HG02840 (cell line): ENCODE data around the gene ARHGAP33.
"Not testable (repeated sequence)": the region's sequence is repeated elsewhere in the genome, so short reads cannot be mapped to it uniquely, and the experiment has no call there.

Experiments
- ATAC-seq: cut with Tn5 transposase; IDR thresholded peaks from one replicate; pipeline ENCODE4 v1.9.1; 2021; ENCODE audit warnings: mild to moderate bottlenecking, moderate library complexity, moderate number of reproducible peaks; ENCODE audit not compliant: unreplicated experiment, low FRiP score

The ARHGAP33 gene

DNA sequence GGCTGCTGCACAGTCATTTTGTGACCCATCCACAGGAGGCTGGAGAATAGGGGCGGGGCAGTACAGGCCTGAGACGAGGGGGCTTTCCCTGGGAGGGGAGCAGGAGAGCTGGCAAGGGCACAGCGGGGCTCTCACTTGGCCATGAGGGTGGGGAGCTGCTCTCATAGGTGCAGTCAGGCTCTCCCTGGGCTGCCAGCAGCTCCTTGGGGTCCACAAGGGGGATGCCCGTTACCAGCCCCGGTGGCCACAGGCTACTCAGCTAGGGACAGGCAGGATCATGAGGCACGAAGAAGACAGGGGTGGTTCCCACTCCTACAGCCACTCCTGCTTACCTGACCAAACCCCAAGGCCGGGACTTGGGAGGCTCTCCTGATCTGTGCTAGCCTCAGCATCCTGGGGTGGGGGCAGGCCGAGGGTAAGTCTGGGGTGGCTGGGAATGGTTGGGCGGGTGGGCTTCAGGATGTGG is 16.5 kb downstream of the ARHGAP33 start:
- no peak for ATAC-seq

DNA sequence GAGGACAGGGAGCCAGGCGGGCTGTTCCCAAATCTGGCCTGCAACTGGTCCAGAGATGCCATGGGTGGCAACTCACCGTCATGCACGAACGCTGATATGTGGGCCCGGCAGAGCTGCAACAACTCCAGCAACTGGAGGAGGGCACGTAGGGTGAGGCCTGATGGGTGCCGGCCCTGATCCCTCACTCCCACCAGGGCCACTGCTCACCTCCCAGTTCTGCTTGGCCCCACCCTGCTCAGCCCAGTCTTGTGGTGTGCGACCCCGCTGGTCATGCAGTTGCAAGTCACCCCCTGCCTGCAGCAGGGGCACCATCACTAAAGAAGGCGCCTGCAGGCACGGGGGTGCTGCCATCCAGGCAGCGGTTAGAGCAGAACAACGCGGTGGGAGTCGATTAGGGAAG is 16.9 kb downstream of the ARHGAP33 start:
- ATAC-seq = no peak

DNA sequence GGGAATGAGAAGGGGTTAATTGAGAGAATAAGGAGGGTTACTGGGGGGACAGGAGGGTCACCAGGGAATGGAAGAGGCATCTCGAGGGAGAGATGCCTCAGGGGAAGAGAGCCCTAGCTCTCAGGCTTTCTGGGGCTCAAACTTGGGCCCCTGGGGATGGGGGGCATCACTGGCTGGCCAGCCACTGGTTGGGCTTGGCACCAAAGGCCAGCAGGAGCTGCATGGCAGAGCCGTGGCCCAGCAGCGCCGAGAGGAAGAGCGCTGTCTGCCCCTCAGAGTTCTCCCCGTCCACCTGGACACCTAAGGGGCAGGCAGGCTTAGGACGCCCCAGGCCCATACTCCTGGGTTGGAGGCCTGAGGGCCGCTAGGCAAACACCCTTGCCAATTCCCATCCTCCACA is 17.5 kb downstream of the ARHGAP33 start:
- no peak for ATAC-seq

DNA sequence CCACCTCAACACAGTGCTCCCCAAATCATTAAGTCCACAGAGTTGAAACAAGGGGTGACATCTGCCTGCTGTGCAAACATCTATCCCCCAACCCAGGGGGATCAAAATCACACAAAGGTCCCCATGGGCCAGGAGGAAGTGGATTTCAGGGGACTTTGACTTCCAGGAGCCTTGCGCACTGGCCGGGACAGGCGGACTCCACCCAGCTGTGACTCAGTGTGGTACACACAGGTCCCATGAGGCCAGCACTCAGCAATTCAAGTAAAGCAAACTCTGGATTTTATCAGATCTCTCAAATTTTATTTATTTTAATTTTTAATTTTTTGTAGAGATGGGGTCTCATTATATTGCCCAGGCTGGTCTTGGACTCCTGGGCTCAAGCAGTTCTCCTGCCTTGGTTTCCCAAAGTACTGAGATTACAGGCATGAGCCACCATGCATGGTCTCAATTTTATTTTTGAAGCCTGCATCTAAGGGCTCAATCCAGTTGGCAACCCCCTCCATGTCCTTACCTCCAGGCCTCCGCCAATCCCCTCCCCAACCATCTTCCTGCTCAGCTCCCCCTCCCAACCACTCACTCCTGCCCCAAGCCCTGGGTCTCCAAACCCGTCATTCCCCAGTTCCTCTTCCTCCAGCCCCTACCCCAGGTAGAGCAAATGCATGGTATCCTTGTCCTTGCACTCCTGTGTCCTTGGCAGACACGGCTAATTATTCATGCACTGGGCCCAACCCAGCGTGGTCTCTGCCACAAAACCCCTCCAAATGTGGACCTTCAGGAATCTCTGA is 18.2 kb downstream of the ARHGAP33 start:
- no peak for ATAC-seq

DNA sequence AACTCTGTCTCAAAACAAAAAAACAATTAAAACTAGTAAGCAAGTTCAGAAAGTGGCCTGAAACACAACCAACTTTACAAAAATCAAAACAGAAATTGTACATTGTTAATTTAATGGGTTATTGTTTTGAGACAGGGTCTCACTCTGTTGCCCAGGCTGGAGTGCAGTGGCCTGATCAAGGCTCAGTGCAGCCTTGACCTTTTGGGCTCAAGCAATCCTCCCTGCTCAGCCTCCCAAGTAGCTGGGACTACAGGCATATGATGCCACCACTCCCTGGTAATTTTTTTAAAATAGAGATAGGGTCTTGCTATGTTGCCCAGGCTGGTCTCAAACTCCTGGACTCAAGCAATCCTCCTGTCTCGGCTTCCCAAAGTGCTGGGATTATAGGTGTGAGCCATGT is 20.2 kb downstream of the ARHGAP33 start:
- not testable (repeated sequence) for ATAC-seq

DNA sequence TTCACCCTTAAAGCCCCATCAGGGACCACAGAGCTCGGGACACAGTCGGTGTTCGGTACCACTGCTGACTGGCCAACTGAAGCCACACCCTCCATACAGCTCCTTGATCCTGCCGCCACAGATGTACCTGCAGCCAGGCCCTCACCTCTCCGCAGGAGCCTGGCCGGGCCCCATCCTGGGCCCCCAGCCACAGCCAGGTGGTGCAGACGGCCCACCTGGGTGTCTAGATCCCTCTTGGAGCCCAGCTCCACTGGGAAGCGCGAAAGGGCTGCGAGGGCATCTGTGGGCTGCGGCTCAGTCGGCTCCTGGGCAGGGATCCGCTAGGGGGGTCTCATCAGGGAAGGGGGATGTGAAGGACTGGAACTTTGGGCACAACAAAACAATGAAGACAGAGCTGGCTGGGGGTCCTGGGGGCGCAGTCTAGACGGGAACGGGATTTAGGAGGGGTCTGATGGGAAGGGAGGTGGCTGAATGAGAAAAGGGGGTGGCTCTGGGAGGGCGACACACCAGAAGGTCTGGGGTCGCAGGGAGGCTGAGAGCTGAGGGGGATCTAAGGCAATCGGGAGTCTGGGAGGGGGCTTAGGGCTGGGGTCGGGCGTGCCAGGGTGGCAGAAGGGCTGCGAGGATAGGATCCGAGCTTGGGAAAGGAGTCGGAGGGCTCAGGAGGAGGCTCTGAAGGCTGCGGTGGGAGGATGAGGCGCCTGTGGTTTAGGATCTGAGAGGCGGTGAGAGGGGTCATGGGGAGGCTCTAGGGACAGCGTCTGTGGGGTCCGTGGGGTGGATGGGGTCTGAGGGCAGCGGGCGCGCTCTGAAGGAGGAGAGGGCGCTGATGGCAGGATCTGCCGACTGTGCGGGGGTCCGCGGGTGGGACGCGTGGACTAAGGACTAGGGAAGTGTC is 21.5 kb downstream of the ARHGAP33 start:
- ATAC-seq = no peak

DNA sequence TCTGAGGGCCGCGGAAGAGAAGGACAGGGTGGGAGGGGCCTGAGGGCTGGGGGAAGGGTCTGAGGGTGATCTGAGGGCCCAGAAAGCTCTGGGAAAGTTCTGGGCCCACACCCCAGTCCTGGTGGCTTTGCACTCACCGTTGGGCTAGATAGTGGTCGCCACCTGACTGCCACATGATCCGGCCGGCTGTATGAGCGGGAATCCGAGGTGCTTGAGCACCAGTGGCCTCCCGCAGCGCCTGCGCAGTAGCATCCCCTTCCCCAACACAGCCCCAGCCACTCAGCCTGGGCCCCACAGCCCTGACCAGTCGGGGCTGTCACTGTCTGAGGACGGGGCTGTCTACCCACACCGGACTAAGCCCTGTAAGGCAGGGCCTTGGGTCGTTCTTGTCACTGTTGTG is 22.3 kb downstream of the ARHGAP33 start:
- ATAC-seq = no peak

DNA sequence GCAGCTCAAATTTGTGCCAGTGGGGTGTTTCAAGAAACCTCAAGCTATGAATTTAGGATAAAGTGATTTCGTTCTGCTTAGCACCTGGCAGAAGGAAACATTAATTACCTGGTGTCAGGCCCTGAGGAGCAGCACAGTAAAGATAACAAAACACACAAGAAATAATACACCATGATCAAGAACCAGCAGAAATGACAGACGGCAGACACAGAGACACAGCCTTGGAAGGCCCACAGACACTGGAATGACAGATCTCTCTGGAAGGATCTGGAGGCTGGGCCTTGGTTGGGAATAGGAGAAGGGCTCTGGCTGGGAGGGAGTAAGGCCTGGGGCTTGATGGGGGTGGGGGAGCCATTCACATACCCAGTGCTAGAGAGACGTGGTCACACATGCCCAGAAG is 26.5 kb downstream of the ARHGAP33 start:
- ATAC-seq = no peak

DNA sequence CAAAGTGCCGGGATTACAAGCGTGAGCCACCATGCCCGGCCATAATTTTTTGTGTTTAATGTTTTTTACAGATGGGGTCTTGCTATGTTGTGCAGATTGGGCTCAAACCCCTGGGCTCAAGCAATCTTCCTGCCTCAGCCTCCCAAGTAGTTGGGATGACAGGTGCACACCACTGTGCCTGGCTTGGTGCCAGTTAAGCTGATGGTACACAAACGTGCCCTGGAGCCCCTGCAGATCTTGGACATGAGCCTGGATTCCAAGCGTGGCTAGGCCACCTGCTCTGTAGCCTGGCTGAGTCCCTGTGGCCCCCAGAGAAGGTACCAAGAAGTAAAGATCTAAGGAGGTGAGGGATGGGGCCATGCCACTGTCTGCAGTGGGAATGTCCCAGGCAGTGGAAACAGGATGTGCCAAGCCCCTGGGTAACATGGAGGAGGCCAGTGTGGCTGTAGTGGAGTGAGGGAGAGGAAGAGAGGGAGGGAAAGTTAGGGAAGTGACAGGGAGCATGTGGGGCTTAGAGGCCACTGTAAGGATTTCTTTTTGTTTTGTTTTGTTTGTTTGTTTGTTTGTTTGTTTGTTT is 30.2 kb downstream of the ARHGAP33 start:
- ATAC-seq = no peak

DNA sequence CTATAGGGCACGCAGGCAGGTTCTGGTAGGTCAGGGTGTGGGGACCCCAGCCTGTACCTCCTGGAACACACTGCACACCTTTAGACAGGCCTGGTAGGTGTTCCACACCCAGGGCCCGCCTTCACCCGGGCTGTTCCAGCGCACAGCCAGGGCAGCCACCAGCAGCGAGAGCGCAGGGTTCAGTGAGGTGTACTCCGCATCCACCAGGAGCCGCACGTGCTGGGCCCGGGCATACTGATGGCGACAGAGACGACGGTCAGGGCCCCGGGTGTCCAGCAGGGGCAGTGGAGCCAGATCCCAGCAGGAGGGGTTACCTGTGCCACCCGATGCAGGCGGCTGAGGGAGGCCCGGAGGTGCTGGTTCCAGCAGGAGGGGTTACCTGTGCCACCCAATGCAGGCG is 31.2 kb downstream of the ARHGAP33 start:
- ATAC-seq = no peak

DNA sequence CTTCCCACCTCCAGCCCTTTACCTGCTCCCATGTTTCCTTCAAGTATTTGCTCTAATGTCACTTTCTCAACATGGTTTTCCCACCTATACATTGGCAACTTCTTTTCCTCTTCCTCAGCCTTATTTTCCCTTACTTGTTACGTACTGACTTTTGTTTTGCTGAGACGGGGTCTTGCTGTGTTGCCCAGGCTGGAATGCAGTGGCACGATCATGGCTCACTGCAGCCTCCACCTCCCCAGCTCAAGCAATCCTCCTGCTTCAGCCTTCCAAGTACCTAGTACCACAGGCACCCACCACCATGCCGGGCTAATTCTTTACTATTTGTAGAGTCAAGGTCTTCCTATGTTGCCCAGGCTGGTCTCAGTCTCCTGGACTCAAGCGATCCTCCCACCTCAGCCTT is 32.3 kb downstream of the ARHGAP33 start:
- ATAC-seq = no peak

DNA sequence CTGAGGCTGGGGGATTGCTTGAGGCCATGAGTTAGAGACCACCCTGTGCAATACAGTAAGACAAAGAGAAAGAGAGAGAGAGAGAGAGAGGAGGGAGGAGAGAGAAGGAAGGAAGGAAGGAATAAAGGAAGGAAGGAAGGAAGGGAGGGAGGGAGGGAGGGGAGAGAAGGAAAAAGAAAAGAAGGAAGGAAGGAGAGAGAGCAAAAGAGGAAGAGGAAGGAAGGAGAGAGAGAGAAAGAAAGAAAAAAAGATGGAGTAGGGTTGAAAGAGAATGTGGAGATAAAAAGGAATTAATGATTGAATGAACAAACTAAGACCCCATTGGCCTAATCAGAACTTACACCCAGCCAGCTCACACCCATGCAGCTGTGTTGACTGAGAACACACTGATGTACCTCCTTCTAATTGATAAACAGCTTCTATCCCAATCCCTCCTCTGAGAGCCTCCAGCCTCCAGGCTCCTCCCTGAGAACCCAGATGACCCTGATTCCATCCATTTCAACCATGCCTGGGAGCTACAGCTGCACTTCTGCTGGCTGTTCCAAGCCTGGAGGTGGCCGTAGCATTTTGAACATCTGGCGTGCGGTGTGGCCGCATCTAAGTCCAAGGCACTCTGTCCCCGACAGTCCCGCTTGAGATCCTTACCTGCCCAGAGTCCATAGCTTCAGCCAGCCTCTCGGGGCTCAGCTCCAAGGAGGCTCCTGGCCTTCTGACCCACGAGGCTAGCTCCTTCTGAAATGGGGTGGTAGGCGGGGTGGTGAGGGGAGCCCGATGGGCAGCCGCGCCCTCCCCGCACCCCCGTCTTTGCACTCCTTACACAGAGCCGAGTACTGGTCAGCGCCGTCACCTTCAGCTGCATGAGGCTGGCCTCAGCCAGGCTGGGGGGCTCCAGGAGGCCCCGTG is 36.2 kb downstream of the ARHGAP33 start:
- ATAC-seq = no peak

DNA sequence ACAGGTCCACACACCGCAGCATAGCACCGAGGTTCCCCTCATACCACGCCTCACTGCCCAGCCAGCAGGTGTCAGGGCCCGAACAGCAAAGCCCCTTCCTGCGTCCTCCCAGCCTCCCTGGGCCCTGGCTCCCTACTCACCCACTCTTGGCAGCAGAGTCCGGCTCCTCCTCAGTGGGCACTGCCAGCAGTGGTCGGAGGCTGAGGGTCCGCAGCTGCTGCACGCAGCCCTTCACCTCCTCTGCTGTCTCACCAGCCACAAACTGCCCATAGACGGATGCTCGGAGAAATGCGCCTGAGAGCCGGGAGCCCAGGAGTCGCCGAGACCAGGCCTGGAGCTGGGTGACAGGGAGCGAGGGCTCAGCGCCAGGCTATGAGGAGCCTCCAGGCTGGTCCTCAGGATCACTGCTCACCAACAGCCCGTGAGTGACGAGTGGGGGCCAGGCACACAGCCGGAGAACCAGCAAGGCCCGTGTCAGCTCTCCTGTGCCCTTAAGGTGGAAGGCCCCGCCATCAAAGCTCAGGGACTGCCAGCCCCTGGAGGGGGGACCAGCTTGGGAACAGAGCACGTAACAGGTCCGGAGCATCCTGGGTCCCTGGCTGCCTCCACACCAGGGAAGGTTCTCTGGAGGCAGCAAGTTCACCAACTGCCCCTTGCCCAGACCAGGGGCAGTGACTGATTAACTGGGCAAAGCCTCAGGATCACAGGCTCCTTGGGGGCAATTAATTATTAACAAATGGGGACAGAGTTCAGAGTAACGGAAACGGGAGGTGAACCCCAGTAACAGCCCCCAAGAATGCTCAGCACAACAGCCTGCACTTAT is 37.1 kb downstream of the ARHGAP33 start, which contains the start of gene PRODH2:
Gene PRODH2 (minus strand): TSS at position 626 of the 823 bp plus-strand sequence. CDS start 40 bp downstream, at position 586.
- no peak for ATAC-seq

DNA sequence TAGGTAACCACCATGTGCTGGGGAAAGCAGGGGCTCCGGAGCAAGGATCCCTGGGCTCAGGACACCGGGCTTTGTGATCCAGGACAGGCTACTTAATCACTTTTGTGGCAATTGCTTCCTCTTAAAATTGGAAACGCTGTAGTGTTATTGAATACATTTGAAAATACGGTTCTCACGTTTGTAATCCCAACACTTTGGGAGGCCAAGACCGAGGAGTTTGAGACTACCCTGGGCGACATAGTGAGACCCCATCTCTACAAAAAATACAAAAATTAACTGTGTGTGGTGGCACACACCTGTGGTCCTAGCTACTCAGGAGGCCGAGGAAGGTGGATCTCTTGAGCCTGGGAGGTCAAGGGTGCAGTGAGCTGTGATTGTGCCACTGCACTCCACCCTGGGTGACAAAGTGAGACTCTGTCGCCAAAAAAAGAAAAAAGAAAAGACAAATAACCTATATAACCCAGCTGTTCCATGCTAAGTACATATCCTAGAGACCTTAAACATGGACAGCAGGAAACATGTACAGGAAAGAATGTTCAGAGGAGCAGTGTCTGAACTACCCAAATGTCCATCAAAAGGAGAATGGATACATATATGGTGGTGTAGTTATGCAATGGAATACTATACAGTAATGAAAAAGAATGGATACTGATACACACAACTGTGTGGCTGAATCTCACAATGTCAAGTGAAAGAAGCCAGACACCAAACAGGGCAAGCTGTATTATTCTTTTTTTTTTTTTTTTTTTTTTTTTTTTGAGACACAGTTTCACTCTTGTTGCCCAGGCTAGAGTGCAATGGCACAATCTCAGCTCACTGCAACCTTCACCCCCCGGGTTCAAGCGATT is 37.9 kb downstream of the ARHGAP33 start:
- ATAC-seq = no peak

DNA sequence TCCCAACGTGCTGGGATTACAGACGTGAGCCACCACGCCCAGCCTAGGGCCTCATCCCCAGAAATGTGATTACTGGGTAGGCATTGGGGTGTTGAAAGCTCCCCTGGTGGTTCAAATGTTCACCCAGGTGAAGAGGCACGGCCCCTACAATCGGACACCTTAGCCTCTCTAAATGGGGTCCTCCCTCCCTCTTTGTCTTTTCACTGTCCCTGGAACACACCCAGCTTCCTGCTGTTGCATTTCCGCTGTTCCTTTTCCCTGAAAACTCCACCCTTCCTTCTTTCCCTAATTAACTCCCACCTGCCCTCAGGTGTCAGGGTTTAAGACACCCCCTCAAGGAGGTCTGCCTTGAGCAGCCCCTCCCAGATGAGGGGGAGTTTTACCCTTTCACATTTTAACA is 40.9 kb downstream of the ARHGAP33 start:
- ATAC-seq = no peak

DNA sequence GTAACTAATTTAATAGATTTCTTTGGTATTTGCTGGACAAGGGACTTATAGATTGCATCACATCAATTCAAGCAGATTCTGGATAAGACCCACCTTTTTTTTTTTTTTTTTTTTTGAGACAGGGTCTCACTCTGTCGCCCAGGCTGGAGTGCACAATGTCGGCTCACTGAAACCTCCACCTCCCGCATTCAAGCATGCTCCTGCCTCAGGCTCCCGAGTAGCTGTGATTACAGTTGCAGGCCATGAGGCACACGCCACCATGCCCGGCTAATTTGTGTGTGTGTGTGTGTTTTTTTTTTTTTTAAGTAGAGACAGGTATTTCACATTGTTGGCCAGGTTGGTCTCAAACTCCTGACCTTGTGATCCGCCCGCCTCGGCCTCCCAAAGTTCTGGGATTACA is 41.5 kb downstream of the ARHGAP33 start:
- no peak for ATAC-seq

DNA sequence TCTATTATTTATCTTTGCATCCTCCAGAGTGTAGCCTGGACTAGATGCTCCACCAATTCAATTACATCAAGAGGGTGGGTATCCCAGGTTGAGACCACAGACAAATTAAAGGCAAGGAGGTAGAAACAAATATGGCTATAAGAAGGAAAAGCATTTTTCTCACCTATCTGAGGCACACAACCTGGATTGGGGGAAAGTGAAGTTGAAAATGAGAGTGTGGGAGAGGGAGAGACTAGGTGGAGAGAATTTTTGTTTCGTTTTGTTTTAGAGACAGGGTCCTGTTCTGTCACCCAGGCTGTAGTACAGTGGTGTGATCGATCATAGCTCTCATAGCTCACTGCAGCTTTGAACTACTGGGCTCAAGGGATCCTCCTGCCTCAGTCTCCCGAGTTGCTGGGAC is 43.1 kb downstream of the ARHGAP33 start:
- ATAC-seq = no peak

DNA sequence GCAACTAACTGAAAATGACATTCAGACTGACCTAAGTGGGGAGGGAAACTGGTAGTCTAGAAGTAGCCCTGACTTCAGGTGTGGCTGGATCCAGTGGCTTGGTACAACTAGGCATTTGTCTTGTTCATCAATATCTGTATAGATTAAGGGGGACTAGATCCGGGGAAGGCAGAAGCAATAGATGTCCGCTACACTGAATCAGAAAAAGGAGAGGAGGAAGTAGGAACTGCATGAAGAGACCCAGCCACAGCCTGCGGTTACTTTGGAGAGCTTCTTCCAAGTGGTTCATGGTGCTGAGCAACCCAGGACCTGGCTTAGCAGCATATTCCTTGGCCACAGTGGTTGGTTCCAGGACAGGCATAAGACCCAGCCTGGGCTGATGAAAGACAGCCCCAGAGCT is 47.2 kb downstream of the ARHGAP33 start:
- ATAC-seq = no peak
